PC-9 (cell line): ENCODE data around the gene STXBP3.

Experiments used
- EZH2 ChIP-seq: fragments of 200-600 bp; sonication (generic); IDR thresholded peaks from 2 replicates; pipeline ENCODE4 v1.8.0; 2017; ENCODE audit warnings: antibody characterized with exemption, low read depth
- TF ChIP-seq, protein P1 (sequence below): fragments of 200-600 bp; sonication (generic); conservative IDR thresholded peaks from 2 replicates; pipeline ENCODE4 v1.6.1; 2017; ENCODE audit warnings: mixed run types, antibody characterized with exemption, mild to moderate bottlenecking, moderate library complexity

DNA sequence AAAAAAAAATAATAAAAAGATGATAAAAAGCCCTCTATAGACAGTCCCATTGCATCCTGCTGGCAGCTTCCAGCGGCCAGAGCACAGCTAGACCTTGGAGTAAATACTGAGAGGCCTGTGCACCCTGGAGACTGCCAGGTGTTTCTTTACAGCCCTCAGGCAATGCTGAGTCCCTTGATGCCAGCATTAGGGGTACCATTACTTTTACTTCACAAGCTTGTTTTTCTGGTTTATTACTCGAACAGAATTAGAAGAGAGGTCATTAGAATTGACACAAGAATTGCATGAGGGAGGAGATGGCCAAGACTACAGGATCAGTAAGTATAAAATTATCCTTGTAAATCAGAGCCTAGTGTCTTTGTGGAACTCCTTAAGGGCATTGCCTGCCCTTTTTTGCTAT is 66.9 kb downstream of the STXBP3 start:
- TF ChIP-seq, protein P1, sequence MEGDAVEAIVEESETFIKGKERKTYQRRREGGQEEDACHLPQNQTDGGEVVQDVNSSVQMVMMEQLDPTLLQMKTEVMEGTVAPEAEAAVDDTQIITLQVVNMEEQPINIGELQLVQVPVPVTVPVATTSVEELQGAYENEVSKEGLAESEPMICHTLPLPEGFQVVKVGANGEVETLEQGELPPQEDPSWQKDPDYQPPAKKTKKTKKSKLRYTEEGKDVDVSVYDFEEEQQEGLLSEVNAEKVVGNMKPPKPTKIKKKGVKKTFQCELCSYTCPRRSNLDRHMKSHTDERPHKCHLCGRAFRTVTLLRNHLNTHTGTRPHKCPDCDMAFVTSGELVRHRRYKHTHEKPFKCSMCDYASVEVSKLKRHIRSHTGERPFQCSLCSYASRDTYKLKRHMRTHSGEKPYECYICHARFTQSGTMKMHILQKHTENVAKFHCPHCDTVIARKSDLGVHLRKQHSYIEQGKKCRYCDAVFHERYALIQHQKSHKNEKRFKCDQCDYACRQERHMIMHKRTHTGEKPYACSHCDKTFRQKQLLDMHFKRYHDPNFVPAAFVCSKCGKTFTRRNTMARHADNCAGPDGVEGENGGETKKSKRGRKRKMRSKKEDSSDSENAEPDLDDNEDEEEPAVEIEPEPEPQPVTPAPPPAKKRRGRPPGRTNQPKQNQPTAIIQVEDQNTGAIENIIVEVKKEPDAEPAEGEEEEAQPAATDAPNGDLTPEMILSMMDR: no peak
- TF ChIP-seq EZH2: no peak
